H9 (cell line): ENCODE measurements around the gene CDNF. TPM values are rescaled to one million over a fixed set of nuclear protein-coding genes. Genes with fewer than 3 reads are reported as not detected.

Experiments
- DNase-seq: peaks from one replicate; pipeline ENCODE4 v3.0.0-alpha.2; 2017
- H2AFZ ChIP-seq: one replicate; pipeline ENCODE4 v1.6.1; 2013; ENCODE audit warnings: mild to moderate bottlenecking, low read length, control low read depth, moderate library complexity
- H2AK5ac ChIP-seq: 2 replicates; pipeline ENCODE4 v1.6.1; 2013; ENCODE audit warnings: low read length, control low read depth, mixed read lengths; ENCODE audit not compliant: insufficient read length
- H2BK120ac ChIP-seq: one replicate; pipeline ENCODE4 v1.6.1; 2013; ENCODE audit warnings: low read depth, mild to moderate bottlenecking, low read length, control low read depth, inconsistent platforms; ENCODE audit not compliant: poor library complexity, severe bottlenecking
- H2BK12ac ChIP-seq: 2 replicates; pipeline ENCODE4 v1.6.1; 2013; ENCODE audit warnings: low read length, control low read depth, mixed read lengths, low read depth; ENCODE audit not compliant: insufficient read length
- H2BK15ac ChIP-seq: 2 replicates; pipeline ENCODE4 v1.6.1; 2013; ENCODE audit warnings: low read depth, low read length, control low read depth
- H2BK20ac ChIP-seq: one replicate; pipeline ENCODE4 v1.6.1; 2013; ENCODE audit warnings: low read depth, mild to moderate bottlenecking, low read length, control low read depth, inconsistent platforms; ENCODE audit not compliant: poor library complexity, severe bottlenecking
- H2BK5ac ChIP-seq: 2 replicates; pipeline ENCODE4 v1.6.1; 2013; ENCODE audit warnings: low read length, control low read depth, mixed read lengths; ENCODE audit not compliant: insufficient read length
- H3K14ac ChIP-seq: 2 replicates; pipeline ENCODE4 v1.6.1; 2013; ENCODE audit warnings: low read length, control low read depth; ENCODE audit not compliant: insufficient read depth
- H3K18ac ChIP-seq: 2 replicates; pipeline ENCODE4 v1.6.1; 2013; ENCODE audit warnings: low read depth, mild to moderate bottlenecking, mixed read lengths, low read length, control low read depth; ENCODE audit not compliant: insufficient read length
- H3K23ac ChIP-seq: 2 replicates; pipeline ENCODE4 v1.6.1; 2013; ENCODE audit warnings: low read length, control low read depth, mixed read lengths, low read depth; ENCODE audit not compliant: insufficient read length
- H3K23me2 ChIP-seq: 2 replicates; pipeline ENCODE4 v1.6.1; 2013; ENCODE audit warnings: low read depth, mild to moderate bottlenecking, mixed read lengths, low read length, control low read depth; ENCODE audit not compliant: insufficient read length, poor library complexity, severe bottlenecking
- H3K27ac ChIP-seq: 2 replicates; pipeline ENCODE4 v1.5.1; 2013; ENCODE audit warnings: low read length, control low read depth, mixed read lengths, low read depth; ENCODE audit not compliant: insufficient read length
- H3K27me3 ChIP-seq: 2 replicates; pipeline ENCODE4 v1.6.1; 2013; ENCODE audit warnings: low read length, control low read depth, inconsistent platforms; ENCODE audit not compliant: insufficient read depth
- H3K4ac ChIP-seq: 2 replicates; pipeline ENCODE4 v1.6.1; 2013; ENCODE audit warnings: low read depth, mild to moderate bottlenecking, control low read depth, inconsistent platforms, low read length, moderate library complexity
- H3K4me1 ChIP-seq: 2 replicates; pipeline ENCODE4 v1.6.1; 2013; ENCODE audit warnings: low read length, control low read depth, inconsistent platforms; ENCODE audit not compliant: insufficient read depth
- H3K4me2 ChIP-seq: 2 replicates; pipeline ENCODE4 v1.6.1; 2013; ENCODE audit warnings: low read length, control low read depth, mixed read lengths; ENCODE audit not compliant: insufficient read length, insufficient read depth
- H3K56ac ChIP-seq: 2 replicates; pipeline ENCODE4 v1.6.1; 2013; ENCODE audit warnings: low read depth, mild to moderate bottlenecking, mixed read lengths, low read length, control low read depth; ENCODE audit not compliant: insufficient read length
- H3K79me1 ChIP-seq: 2 replicates; pipeline ENCODE4 v1.6.1; 2013; ENCODE audit warnings: low read depth, mild to moderate bottlenecking, moderate library complexity, low read length, control low read depth, inconsistent platforms; ENCODE audit not compliant: insufficient read depth, poor library complexity, severe bottlenecking
- H3K79me2 ChIP-seq: 2 replicates; pipeline ENCODE4 v1.6.1; 2013; ENCODE audit warnings: low read length, control low read depth, inconsistent platforms; ENCODE audit not compliant: insufficient read depth
- H3K9ac ChIP-seq: 2 replicates; pipeline ENCODE4 v1.6.1; 2013; ENCODE audit warnings: low read length, control low read depth, mixed read lengths; ENCODE audit not compliant: insufficient read length; ENCODE audit errors: extremely low read depth
- H3K9me3 ChIP-seq: one replicate; pipeline ENCODE4 v1.6.1; 2013; ENCODE audit warnings: low read depth, low read length, inconsistent platforms; ENCODE audit not compliant: control insufficient read depth
- H3T11ph ChIP-seq: one replicate; pipeline ENCODE4 v1.6.1; 2013; ENCODE audit warnings: mild to moderate bottlenecking, low read length, control low read depth, inconsistent platforms
- H4K20me1 ChIP-seq: one replicate; pipeline ENCODE4 v1.6.1; 2013; ENCODE audit not compliant: control insufficient read depth, insufficient read length, insufficient read depth
- H4K5ac ChIP-seq: 2 replicates; pipeline ENCODE4 v1.6.1; 2013; ENCODE audit warnings: low read depth, mild to moderate bottlenecking, mixed read lengths, low read length, control low read depth; ENCODE audit not compliant: insufficient read length
- H4K8ac ChIP-seq: replicated peaks from 2 replicates; pipeline ENCODE4 v1.6.1; 2013; ENCODE audit warnings: low read length, control low read depth, mixed read lengths, low read depth; ENCODE audit not compliant: insufficient read length
- H4K91ac ChIP-seq: 2 replicates; pipeline ENCODE4 v1.6.1; 2013; ENCODE audit warnings: low read depth, mild to moderate bottlenecking, moderate library complexity, mixed read lengths, low read length, control low read depth; ENCODE audit not compliant: insufficient read length
- H3K27ac Mint-ChIP-seq, 3 experiments: 2 replicates in 2 of 3; 3 replicates in 1 of 3; pipeline ENCODE4 v1.8.0; 2020 to 2021; ENCODE audit warnings: mixed read lengths in 3 of 3, mild to moderate bottlenecking in 1 of 3, moderate library complexity in 1 of 3
- H3K27me3 Mint-ChIP-seq: 2 replicates; pipeline ENCODE4 v1.8.0; 2021; ENCODE audit warnings: low read depth, mild to moderate bottlenecking, moderate library complexity, mixed read lengths
- H3K36me3 Mint-ChIP-seq, 3 experiments: 2 replicates in 2 of 3; 3 replicates in 1 of 3; pipeline ENCODE4 v1.8.0; 2020 to 2021; ENCODE audit warnings: low read depth in 3 of 3, mixed read lengths in 3 of 3; ENCODE audit not compliant: insufficient read depth in 1 of 3
- H3K4me1 Mint-ChIP-seq, 2 experiments: 2 replicates each; pipeline ENCODE4 v1.8.0; 2020; ENCODE audit warnings: mixed read lengths in 2 of 2
- H3K4me3 Mint-ChIP-seq, 2 experiments: 2 replicates in 1 of 2; 3 replicates in 1 of 2; pipeline ENCODE4 v1.8.0; 2020 to 2021; ENCODE audit warnings: mild to moderate bottlenecking in 2 of 2, mixed read lengths in 2 of 2, moderate library complexity in 1 of 2
- H3K9me3 Mint-ChIP-seq, 2 experiments: 2 replicates in 1 of 2; 3 replicates in 1 of 2; pipeline ENCODE4 v1.8.0; 2020; ENCODE audit warnings: mild to moderate bottlenecking in 2 of 2, mixed read lengths in 2 of 2, moderate library complexity in 1 of 2
- WGBS: extraction: QIAGEN DNeasy Blood & Tissue Kit; methylation state at CpG from one replicate; pipeline ENCODE4 v1.1.7; 2013; ENCODE audit warnings: missing lambda C conversion rate, low lambda C conversion rate, mixed read lengths; ENCODE audit not compliant: insufficient read length; ENCODE audit errors: extremely low coverage; 5-methylcytosine and 5-hydroxymethylcytosine counted together
- total RNA-seq: library from RNA; stranded (reverse); gene quantifications from 2 replicates; pipeline ENCODE4 v1.2.1, GENCODE V29; 2021
- TF ChIP-seq, protein P1 (sequence below): fragments of 200-600 bp; sonication (generic); conservative IDR thresholded peaks from 3 replicates; pipeline ENCODE4 v1.8.0; 2021; ENCODE audit warnings: antibody characterized with exemption, mild to moderate bottlenecking

Gene CDNF
- total RNA-seq, 1 experiment from 2014 or later, result 1.3 TPM

- Mint-ChIP-seq H3K27ac (no peak overlapping the region), H3K4me1 (peaks cover 21 to 23% of the 10 kb centered on the region in 2 experiments), H3K36me3 (peaks cover 9 to 19% (median 15%) of the 10 kb centered on the region in 3 experiments), H3K9me3 (no peaks in the 10 kb centered on the region), H3K4me3 (no peak overlapping the region), H3K27me3 (no peaks in the 10 kb centered on the region)
- Histone ChIP-seq H4K91ac (no peak overlapping the region), H3K4me2 (no peak overlapping the region), H2BK12ac (no peak overlapping the region), H3K23ac (no peak overlapping the region), H3T11ph (no peak overlapping the region), H3K9ac (no peak overlapping the region), H2BK15ac (no peak overlapping the region), H3K27ac (no peak overlapping the region), H2BK20ac (no peak overlapping the region), H3K14ac (no peak overlapping the region), H4K5ac (no peak overlapping the region), H2AFZ (no peak overlapping the region), H2BK120ac (no peak overlapping the region), H3K56ac (no peak overlapping the region), H3K23me2 (no peaks in the 10 kb centered on the region), H3K79me2 (peaks cover 6% of the 10 kb centered on the region; the same call in 1 of the 2 replicates), H3K4me1 (peaks cover 2% of the 10 kb centered on the region; the same call in 1 of the 2 replicates), H2AK5ac (no peak overlapping the region), H2BK5ac (no peak overlapping the region), H3K9me3 (no peaks in the 10 kb centered on the region), H3K18ac (no peak overlapping the region), H4K20me1 (no peaks in the 10 kb centered on the region), H3K79me1 (no peaks in the 10 kb centered on the region), H3K4ac (no peak overlapping the region), H4K8ac (no peak overlapping the region), H3K27me3 (no peaks in the 10 kb centered on the region)
- DNase-seq, result no peak
- WGBS, result no CpG with 5 or more reads among the region's 2 CpGs
- TF ChIP-seq, protein P1, sequence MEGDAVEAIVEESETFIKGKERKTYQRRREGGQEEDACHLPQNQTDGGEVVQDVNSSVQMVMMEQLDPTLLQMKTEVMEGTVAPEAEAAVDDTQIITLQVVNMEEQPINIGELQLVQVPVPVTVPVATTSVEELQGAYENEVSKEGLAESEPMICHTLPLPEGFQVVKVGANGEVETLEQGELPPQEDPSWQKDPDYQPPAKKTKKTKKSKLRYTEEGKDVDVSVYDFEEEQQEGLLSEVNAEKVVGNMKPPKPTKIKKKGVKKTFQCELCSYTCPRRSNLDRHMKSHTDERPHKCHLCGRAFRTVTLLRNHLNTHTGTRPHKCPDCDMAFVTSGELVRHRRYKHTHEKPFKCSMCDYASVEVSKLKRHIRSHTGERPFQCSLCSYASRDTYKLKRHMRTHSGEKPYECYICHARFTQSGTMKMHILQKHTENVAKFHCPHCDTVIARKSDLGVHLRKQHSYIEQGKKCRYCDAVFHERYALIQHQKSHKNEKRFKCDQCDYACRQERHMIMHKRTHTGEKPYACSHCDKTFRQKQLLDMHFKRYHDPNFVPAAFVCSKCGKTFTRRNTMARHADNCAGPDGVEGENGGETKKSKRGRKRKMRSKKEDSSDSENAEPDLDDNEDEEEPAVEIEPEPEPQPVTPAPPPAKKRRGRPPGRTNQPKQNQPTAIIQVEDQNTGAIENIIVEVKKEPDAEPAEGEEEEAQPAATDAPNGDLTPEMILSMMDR, result no peak
These were observed 1.6 kb downstream of the CDNF start for GRCh38 chr10:14836208-14836607.
